ENCODE measurements around the gene ZNF680. TPM values are rescaled to one million over a fixed set of nuclear protein-coding genes. Genes with fewer than 3 reads are reported as not detected.
A peak's percentile ranks its signal among the peaks of the same experiment; 100 is the strongest.

ZNF680 gene
- 6.0 and 11.7 TPM in 2 replicates for total RNA-seq (2022)
- percentile 77 among the genes with signal in this experiment for Bru-seq, nascent RNA
- percentile 80 among the genes with signal in this experiment for BruChase-seq, experiment 1, labeled RNA remaining after a 6-hour chase
- BruChase-seq, experiment 2, labeled RNA remaining after a 2-hour chase = percentile 87 among the genes with signal in this experiment
- long read RNA-seq, transcript ZNF680-201 (4 exons, 3,022 nt) = major isoform, 7 of 19 reads
- long read RNA-seq, partial matches to known transcripts = 5 of 19 reads
- long read RNA-seq, other reads (novel, unspliced or antisense) = 5 of 19 reads

DNA sequence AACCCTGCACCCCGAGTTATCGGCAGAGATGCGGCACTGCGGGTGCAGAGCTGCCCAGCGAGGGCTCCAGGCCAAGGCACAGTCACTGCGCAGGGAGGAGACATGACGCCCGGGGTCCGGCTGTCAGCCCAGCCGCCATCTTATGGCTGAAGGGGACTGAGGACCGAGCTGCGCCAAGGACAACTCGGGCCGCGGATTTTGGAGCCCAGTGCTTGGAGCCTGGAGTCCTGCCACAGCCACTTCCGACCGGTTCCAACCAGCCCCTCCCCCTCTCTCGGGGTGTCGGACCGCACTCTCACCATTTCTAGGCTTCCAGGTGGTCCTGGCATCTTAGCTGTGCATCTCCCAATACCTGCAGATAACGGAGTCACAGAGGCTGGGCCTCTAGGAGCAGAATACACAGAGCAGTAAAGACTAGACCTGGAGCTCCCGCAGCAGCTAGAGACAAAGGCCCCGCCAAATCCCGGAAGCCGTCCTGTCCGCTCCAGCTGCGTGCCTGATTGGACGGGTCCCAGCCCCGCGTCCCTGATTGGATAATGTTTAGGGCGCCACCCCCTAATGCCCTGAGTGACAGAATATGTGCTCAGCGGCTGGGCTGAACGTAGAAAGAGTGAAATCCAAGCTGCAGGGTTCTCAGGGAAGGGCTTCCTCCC is at the start of gene ZNF680:
TSS of gene ZNF680 (minus strand) at position 446 of the 653 bp plus-strand sequence. CDS start at position 329, 117 bp downstream.
- intact Hi-C loops (cut with micrococcal nuclease) = no loop called here
- peak within 1 kb of the TSS; percentile 93 for H3K4me3 Mint-ChIP-seq (ENCODE audit: unreplicated experiment)
- TSS peak; percentile 60 for BruUV-seq (replicated peaks)
- peak within 1 kb of the TSS; percentile 93 for H3K27ac Mint-ChIP-seq (ENCODE audit: low read depth, unreplicated experiment)
- no peaks in the 10 kb centered on the region for H3K27me3 Mint-ChIP-seq (ENCODE audit: insufficient read depth, unreplicated experiment)
- no peaks in the 10 kb centered on the region for H3K9me3 Mint-ChIP-seq (ENCODE audit: unreplicated experiment)
- peak; percentile 97 for DNase-seq (ENCODE audit: unreplicated experiment)
- peaks cover 27% of the 10 kb centered on the region for H3K4me1 Mint-ChIP-seq (ENCODE audit: insufficient read depth, unreplicated experiment)
- TF ChIP-seq, protein P1, sequence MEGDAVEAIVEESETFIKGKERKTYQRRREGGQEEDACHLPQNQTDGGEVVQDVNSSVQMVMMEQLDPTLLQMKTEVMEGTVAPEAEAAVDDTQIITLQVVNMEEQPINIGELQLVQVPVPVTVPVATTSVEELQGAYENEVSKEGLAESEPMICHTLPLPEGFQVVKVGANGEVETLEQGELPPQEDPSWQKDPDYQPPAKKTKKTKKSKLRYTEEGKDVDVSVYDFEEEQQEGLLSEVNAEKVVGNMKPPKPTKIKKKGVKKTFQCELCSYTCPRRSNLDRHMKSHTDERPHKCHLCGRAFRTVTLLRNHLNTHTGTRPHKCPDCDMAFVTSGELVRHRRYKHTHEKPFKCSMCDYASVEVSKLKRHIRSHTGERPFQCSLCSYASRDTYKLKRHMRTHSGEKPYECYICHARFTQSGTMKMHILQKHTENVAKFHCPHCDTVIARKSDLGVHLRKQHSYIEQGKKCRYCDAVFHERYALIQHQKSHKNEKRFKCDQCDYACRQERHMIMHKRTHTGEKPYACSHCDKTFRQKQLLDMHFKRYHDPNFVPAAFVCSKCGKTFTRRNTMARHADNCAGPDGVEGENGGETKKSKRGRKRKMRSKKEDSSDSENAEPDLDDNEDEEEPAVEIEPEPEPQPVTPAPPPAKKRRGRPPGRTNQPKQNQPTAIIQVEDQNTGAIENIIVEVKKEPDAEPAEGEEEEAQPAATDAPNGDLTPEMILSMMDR (IDR thresholded peaks at IDR 0.05; ENCODE audit: unreplicated experiment) = no peak
- ChIA-PET CTCF (interaction anchor here (0.5 to 1.3 kb wide), 4 partner anchors 17 to 1167 kb away, joined by 3 to 4 read pairs (median 3); no protein-coding TSS in a partner anchor), POLR2A (interaction anchor here (0.6 to 2.0 kb wide), 27 partner anchors 10 to 248 kb away, joined by 3 to 15 read pairs (median 5); partner anchors contain the start of genes ZNF107, ZNF138 and ZNF736)
- no peaks in the 10 kb centered on the region for H3K36me3 Mint-ChIP-seq (ENCODE audit: insufficient read depth, unreplicated experiment)

DNA sequence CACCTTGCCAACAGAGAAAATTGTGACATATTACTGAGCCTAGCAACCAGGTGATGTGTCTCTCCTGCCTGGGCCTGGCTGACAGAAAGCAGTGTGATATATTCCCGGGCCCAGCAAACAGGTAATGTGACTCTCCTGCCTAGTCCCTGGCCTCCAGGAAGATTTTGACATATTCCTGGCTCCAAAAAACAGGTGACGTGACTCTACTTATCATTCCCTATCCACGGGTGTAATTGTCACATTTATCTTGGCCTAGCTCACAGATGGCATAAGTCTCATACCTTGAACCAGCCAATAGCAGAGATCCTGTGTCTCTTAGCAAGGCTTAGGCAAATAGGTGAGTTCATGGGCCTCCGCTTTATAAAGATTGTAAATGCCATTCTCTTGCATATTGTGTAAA is 49.6 kb upstream of the ZNF680 start:
- Mint-ChIP-seq H3K9me3 (ENCODE audit: unreplicated experiment) (peaks cover 12% of the 10 kb centered on the region), H3K4me3 (ENCODE audit: unreplicated experiment) (no peak overlapping the region), H3K4me1 (ENCODE audit: insufficient read depth, unreplicated experiment) (no peaks in the 10 kb centered on the region), H3K27me3 (ENCODE audit: insufficient read depth, unreplicated experiment) (no peaks in the 10 kb centered on the region), H3K27ac (ENCODE audit: low read depth, unreplicated experiment) (no peak overlapping the region), H3K36me3 (ENCODE audit: insufficient read depth, unreplicated experiment) (no peaks in the 10 kb centered on the region)
- ChIA-PET CTCF (interaction anchor here (0.6 kb wide), 1 partner anchor 293 kb away, joined by 4 read pairs; no protein-coding TSS in a partner anchor), POLR2A (interaction anchor here (0.9 kb wide), 1 partner anchor 50 kb away, joined by 3 read pairs; no protein-coding TSS in a partner anchor)
- no peak for DNase-seq (ENCODE audit: unreplicated experiment)
- BruUV-seq (replicated peaks) = no TSS peak
- intact Hi-C loops (cut with micrococcal nuclease) = no loop called here
- TF ChIP-seq, protein P1 (IDR thresholded peaks at IDR 0.05; ENCODE audit: unreplicated experiment) = no peak

DNA sequence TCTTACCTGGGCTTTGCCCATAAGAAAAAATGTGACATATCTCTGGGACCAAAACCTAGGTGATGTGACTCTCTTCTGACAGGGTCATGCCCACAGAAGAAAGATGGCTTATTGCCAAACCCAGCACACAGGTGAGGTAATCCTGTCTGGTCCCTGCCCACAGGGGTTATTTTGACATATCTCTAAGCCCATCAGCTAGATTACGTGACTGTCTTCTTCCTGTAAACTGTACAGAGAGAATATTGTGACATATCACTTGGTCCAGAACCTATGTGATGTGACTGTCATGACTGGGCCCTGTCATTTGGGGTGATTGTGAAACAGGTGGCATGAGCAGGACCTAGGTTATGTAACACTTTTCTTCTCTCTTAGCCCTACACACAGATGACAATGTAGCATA is 48.8 kb upstream of the ZNF680 start:
- no peaks in the 10 kb centered on the region for H3K4me1 Mint-ChIP-seq (ENCODE audit: insufficient read depth, unreplicated experiment)
- H3K27me3 Mint-ChIP-seq (ENCODE audit: insufficient read depth, unreplicated experiment) = no peaks in the 10 kb centered on the region
- ChIA-PET POLR2A (no interaction called here), CTCF (no interaction called here)
- BruUV-seq (replicated peaks) = no TSS peak
- no peak overlapping the region for H3K27ac Mint-ChIP-seq (ENCODE audit: low read depth, unreplicated experiment)
- no peaks in the 10 kb centered on the region for H3K36me3 Mint-ChIP-seq (ENCODE audit: insufficient read depth, unreplicated experiment)
- no peak for DNase-seq (ENCODE audit: unreplicated experiment)
- H3K4me3 Mint-ChIP-seq (ENCODE audit: unreplicated experiment) = no peak overlapping the region
- peaks cover 12% of the 10 kb centered on the region for H3K9me3 Mint-ChIP-seq (ENCODE audit: unreplicated experiment)
- intact Hi-C loops (cut with micrococcal nuclease) = no loop called here
- TF ChIP-seq, protein P1 (IDR thresholded peaks at IDR 0.05; ENCODE audit: unreplicated experiment) = no peak

DNA sequence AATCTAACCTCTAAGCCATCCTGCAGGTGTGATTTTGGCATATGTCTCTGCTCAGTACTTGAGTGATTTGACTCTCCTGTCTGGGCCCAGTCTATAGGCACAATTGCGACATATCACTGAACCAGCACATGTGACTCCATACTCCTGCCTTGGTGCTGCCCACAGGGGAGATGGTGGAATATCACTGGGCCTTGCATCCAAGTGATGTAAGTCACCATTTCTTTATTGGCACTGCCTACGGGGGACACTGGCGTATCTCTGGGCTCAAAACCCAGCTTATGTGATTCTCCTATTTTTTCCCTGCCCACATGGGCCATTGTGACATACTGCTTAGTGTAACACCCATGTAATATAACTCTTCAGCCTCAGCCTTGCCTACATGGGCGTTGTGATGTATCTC is 48.1 kb upstream of the ZNF680 start:
- CTCF ChIA-PET = interaction anchor here (0.6 kb wide), 1 partner anchor 9 kb away, joined by 3 read pairs; no protein-coding TSS in a partner anchor
- no peak for DNase-seq (ENCODE audit: unreplicated experiment)
- Mint-ChIP-seq H3K4me1 (ENCODE audit: insufficient read depth, unreplicated experiment) (no peaks in the 10 kb centered on the region), H3K36me3 (ENCODE audit: insufficient read depth, unreplicated experiment) (no peaks in the 10 kb centered on the region), H3K27ac (ENCODE audit: low read depth, unreplicated experiment) (no peak overlapping the region), H3K4me3 (ENCODE audit: unreplicated experiment) (no peak overlapping the region), H3K27me3 (ENCODE audit: insufficient read depth, unreplicated experiment) (no peaks in the 10 kb centered on the region), H3K9me3 (ENCODE audit: unreplicated experiment) (peaks cover 12% of the 10 kb centered on the region)
- intact Hi-C loops (cut with micrococcal nuclease) = no loop called here
- no TSS peak for BruUV-seq (replicated peaks)
- TF ChIP-seq, protein P1 (IDR thresholded peaks at IDR 0.05; ENCODE audit: unreplicated experiment) = no peak
- POLR2A ChIA-PET = no interaction called here

Data from MCF 10A (cell line).